ENCODE results near the gene PDHB.
"Not testable (repeated sequence)": the region's sequence is repeated elsewhere in the genome, so short reads cannot be mapped to it uniquely, and the experiment has no call there.

The PDHB gene

DNA sequence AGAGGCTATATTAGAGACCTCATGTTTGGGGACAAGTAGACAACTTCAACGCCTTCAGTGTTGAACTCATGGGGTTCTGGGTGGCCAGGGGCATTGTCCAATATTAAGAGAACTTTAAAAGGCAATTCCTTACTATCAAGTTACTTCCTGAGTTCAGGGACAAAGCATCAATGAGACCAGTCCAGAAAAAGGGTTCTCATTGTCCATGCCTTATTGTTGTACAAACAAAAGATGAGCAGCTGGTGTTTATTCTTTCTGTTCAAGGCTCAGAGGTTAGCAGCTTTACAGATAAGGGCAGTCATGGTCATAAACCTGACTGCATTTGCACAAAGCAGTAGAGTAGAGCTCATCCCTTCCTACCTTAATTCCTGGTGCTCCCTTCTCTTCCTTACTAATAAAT is 18.5 kb upstream of the PDHB start:
- CTCF ChIA-PET: no interaction called here

DNA sequence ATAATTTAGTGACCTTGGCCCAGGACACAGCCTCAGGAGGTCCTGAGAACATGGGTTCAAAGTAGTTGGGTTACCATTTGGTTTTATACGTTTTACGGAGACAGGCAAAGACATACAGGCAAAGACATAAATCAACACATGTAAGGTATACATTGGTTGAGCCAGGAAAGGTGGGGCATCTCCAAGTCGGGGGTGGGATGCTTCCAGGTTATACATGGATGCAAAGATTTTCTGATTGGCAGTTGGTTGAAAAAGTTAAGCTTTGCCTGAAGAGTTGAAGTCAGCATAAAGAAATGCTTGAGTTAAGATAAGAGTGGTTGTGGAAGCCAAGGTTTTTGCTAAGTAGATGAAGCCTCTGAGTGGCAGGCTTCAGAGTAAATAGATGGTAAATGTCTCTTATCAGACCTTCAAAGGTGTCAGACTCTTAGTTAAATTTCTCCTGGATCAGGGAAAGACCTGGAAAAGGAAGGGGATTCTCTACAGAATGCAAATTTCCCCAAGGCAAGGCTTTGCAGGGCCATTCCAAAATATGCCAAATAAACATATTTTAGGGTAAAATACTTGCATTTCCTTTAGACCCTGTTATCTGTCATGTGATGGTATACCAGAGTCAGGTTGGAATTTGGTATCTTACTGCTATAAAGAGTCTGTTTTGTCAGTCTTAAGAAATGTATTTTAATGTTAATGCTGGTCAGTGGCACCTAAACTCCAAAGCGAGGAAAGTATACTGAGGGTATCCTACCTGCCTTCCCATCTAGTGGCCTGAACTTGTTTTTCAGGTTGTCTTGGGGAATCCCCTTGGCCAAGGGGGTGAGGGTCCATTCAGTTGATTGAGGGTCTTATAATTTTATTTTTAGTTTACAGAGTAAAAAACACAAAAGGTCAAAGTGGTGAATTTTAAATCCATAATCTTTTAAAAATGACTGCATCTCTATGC is 8.2 kb upstream of the PDHB start:
- ChIA-PET POLR2A (no interaction called here), CTCF (no interaction called here)
- no peak for DNase-seq (ENCODE audit: extremely low spot score)
- TF ChIP-seq, protein P1, sequence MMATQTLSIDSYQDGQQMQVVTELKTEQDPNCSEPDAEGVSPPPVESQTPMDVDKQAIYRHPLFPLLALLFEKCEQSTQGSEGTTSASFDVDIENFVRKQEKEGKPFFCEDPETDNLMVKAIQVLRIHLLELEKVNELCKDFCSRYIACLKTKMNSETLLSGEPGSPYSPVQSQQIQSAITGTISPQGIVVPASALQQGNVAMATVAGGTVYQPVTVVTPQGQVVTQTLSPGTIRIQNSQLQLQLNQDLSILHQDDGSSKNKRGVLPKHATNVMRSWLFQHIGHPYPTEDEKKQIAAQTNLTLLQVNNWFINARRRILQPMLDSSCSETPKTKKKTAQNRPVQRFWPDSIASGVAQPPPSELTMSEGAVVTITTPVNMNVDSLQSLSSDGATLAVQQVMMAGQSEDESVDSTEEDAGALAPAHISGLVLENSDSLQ (IDR thresholded peaks at IDR 0.05): peak; percentile 67
- TF ChIP-seq SUZ12 (IDR thresholded peaks at IDR 0.05): no peak

More for the DNA sequence above, 18.5 kb upstream of the PDHB start:
- TF ChIP-seq ARNT (IDR thresholded peaks at IDR 0.05) (no peak), ZNF384 (IDR thresholded peaks at IDR 0.05) (no peak), SUZ12 (IDR thresholded peaks at IDR 0.05) (no peak), TARDBP (IDR thresholded peaks at IDR 0.05) (no peak), FOXK2 (IDR thresholded peaks at IDR 0.05) (no peak), BHLHE40 (IDR thresholded peaks at IDR 0.05; ENCODE audit: borderline replicate concordance) (no peak), SP1 (IDR thresholded peaks at IDR 0.05) (no peak), FOXM1 (IDR thresholded peaks at IDR 0.05; ENCODE audit: borderline replicate concordance) (no peak), ELF4 (IDR thresholded peaks at IDR 0.05) (no peak), L3MBTL2 (conservative IDR thresholded peaks at IDR 0.05) (no peak), HDGF (IDR thresholded peaks at IDR 0.05; ENCODE audit: borderline replicate concordance) (no peak), CTBP1 (IDR thresholded peaks at IDR 0.05; ENCODE audit: borderline replicate concordance) (no peak), NFRKB (IDR thresholded peaks at IDR 0.05) (no peak), LEF1 (IDR thresholded peaks at IDR 0.05; ENCODE audit: borderline replicate concordance) (no peak), FOXA1 (IDR thresholded peaks at IDR 0.05) (no peak)
- TF ChIP-seq, protein P1 (IDR thresholded peaks at IDR 0.05): no peak
- DNase-seq (ENCODE audit: extremely low spot score): no peak
- POLR2A ChIA-PET: no interaction called here

DNA sequence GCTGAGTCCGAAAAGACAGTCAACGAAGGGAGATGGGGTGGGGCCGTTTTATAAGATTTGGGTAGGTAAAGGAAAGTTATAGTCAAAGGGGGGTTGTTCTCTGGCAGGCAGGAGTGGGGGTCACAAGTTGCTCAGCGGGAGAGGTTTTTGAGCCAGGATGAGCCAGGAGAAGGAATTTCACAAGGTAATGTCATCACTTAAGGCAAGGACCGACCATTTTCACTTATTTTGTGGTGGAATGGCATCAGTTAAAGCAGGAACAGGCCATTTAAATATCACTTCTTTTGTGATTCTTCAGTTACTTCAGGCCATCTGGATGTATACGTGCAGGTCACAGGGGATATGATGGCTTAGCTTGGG is 7.3 kb upstream of the PDHB start:
- DNase-seq (ENCODE audit: extremely low spot score); CTCF ChIA-PET; POLR2A ChIA-PET: not testable (repeated sequence)

DNA sequence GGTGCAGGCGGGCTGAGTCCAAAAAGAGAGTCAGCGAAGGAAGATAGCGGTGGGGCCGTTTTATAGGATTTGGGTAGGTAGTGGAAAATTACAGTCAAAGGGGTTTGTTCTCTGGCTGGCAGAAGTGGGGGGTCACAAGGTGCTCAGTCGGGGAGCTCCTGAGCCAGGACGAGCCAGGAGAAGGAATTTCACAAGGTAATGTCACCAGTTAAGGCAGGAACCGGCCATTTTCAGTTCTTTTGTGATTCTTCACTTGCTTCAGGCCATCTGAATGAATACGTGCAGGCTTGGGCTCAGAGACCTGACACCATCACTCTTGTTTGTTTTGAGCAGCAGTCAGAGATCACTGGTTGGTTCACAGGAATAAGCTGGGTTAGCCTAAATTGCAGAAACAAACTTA is 3.6 kb upstream of the PDHB start:
- CTCF ChIA-PET: interaction anchor here (0.6 kb wide), 1 partner anchor 50 kb away, joined by 4 read pairs; no protein-coding TSS in a partner anchor
- DNase-seq (ENCODE audit: extremely low spot score); POLR2A ChIA-PET: not testable (repeated sequence)

DNA sequence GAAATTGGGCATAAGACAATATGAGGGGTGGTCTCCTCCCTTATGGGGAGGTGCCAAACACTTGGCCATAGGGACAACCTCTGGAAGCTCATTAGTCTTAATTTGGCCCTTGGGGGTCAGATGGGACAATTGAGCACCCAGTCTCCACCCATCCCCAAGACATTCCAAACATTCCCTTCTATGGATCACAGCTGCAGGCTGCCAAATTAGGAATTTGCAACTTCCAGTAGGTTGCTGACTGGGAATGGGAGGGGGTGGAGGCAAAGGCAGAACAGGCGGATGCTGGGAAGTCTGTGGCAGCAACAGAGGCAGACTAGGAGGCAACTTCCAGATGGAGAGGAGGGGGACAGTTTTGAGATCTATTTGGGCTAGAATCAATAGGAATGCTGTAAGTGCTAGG is 1.4 kb upstream of the PDHB start:
- no peak for TF ChIP-seq LEF1 (IDR thresholded peaks at IDR 0.05; ENCODE audit: borderline replicate concordance)
- TF ChIP-seq, protein P1 (IDR thresholded peaks at IDR 0.05): no peak
- TF ChIP-seq SP1 (IDR thresholded peaks at IDR 0.05): no peak
- no peak for TF ChIP-seq FOXK2 (IDR thresholded peaks at IDR 0.05)
- TF ChIP-seq ARNT (IDR thresholded peaks at IDR 0.05): no peak
- TF ChIP-seq FOXA1 (IDR thresholded peaks at IDR 0.05): no peak
- no peak for TF ChIP-seq SUZ12 (IDR thresholded peaks at IDR 0.05)
- no peak for TF ChIP-seq ZNF384 (IDR thresholded peaks at IDR 0.05)
- DNase-seq (ENCODE audit: extremely low spot score): no peak
- ChIA-PET POLR2A (no interaction called here), CTCF (no interaction called here)

DNA sequence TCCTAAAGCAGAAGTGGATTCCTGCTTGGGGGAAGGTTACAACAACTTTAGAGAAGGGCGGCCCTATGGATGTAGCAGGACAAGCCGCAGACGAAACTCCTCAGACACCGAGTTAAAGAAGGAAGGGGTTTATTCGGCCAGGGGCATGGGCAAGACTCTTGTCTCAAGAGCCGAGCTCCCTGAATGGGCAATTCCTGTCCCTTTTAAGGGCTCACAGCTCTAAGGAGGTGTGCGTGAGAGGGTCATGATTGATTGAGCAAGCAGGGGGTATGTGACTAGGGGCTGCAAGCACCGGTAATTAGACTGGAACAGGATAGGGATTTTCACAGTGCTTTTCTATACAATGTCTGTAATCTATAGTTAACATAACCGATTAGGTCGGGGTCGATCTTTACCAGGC is 879 bp upstream of the PDHB start:
- DNase-seq (ENCODE audit: extremely low spot score): no peak
- ChIA-PET POLR2A (interaction anchor here (1.0 to 1.6 kb wide), 3 partner anchors 53 to 128 kb away, joined by 3 to 6 read pairs (median 3); partner anchors contain the start of genes HTD2 and RPP14), CTCF (no interaction called here)
- TF ChIP-seq L3MBTL2 (conservative IDR thresholded peaks at IDR 0.05) (no peak), SP1 (IDR thresholded peaks at IDR 0.05) (no peak), ARNT (IDR thresholded peaks at IDR 0.05) (no peak), NFRKB (IDR thresholded peaks at IDR 0.05) (no peak), LEF1 (IDR thresholded peaks at IDR 0.05; ENCODE audit: borderline replicate concordance) (no peak), FOXM1 (IDR thresholded peaks at IDR 0.05; ENCODE audit: borderline replicate concordance) (no peak), CTBP1 (IDR thresholded peaks at IDR 0.05; ENCODE audit: borderline replicate concordance) (no peak), ELF4 (IDR thresholded peaks at IDR 0.05) (no peak), FOXK2 (IDR thresholded peaks at IDR 0.05) (no peak), SUZ12 (IDR thresholded peaks at IDR 0.05) (no peak)

DNA sequence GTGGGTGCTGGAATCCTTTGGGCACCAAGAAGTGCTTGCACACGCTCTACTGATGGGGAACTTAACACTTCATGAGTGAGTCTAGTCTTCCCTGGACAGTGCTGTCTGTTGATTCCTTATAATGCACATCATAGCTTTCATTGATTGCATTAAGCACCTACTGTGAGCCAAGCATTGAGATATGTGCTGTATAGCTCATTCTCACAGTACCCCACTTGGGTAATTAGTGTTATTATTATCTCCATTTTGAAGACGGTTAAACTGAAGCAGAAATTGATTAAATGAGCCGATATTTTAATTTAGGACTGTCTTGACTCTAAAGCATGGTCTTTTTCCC is 504 bp upstream of the PDHB start:
- POLR2A ChIA-PET: interaction anchor here (1.0 to 1.6 kb wide), 3 partner anchors 54 to 128 kb away, joined by 3 to 6 read pairs (median 3); partner anchors contain the start of genes HTD2 and RPP14
- CTCF ChIA-PET: no interaction called here
- no peak for DNase-seq (ENCODE audit: extremely low spot score)
- TF ChIP-seq SUZ12 (IDR thresholded peaks at IDR 0.05) (no peak), SP1 (IDR thresholded peaks at IDR 0.05) (no peak), FOXK2 (IDR thresholded peaks at IDR 0.05) (no peak), FOXM1 (IDR thresholded peaks at IDR 0.05; ENCODE audit: borderline replicate concordance) (no peak), TARDBP (IDR thresholded peaks at IDR 0.05) (no peak), ARNT (IDR thresholded peaks at IDR 0.05) (no peak), L3MBTL2 (conservative IDR thresholded peaks at IDR 0.05) (no peak), LEF1 (IDR thresholded peaks at IDR 0.05; ENCODE audit: borderline replicate concordance) (no peak), BHLHE40 (IDR thresholded peaks at IDR 0.05; ENCODE audit: borderline replicate concordance) (no peak; the same call in 1 of the 2 replicates), ELF4 (IDR thresholded peaks at IDR 0.05) (no peak), ZNF384 (IDR thresholded peaks at IDR 0.05) (no peak)
- TF ChIP-seq, protein P1 (IDR thresholded peaks at IDR 0.05): no peak
